Esophagus squamous epithelium (tissue), 4 donors: Measurements from ENCODE around the gene FCRL5.

ENCODE experiments used
- CTCF ChIP-seq, 6 experiments: fragments of 450-650 bp in 4 of 6; fragments of 200-600 bp in 2 of 6; sonication (generic) in 2 of 6; IDR thresholded peaks; one replicate each; pipeline ENCODE4 v1.5.1; 2016 to 2019; ENCODE audit warnings: antibody characterized with exemption in 6 of 6, mild to moderate bottlenecking in 4 of 6, moderate library complexity in 4 of 6
- POLR2A ChIP-seq, 4 donors: fragments of 450-650 bp; IDR thresholded peaks; one replicate each; pipeline ENCODE4 v1.6.1; 2017; ENCODE audit warnings: antibody characterized with exemption in 4 of 4, mild to moderate bottlenecking in 4 of 4, moderate library complexity in 3 of 4

- TF ChIP-seq CTCF (IDR thresholded peaks at IDR 0.05) (no peak), POLR2A (IDR thresholded peaks at IDR 0.05) (no peak)
Observed at GRCh38 chr1:157542676-157543075, 9.6 kb downstream of the FCRL5 start.
